HG03457 (cell line): ENCODE results near the gene RBM19.
"Not testable (repeated sequence)": the region's sequence is repeated elsewhere in the genome, so short reads cannot be mapped to it uniquely, and the experiment has no call there.

Source experiments
- ATAC-seq: cut with Tn5 transposase; IDR thresholded peaks from one replicate; pipeline ENCODE4 v1.9.1; 2021; ENCODE audit warnings: moderate number of reproducible peaks; ENCODE audit not compliant: unreplicated experiment

The RBM19 gene, protein sequence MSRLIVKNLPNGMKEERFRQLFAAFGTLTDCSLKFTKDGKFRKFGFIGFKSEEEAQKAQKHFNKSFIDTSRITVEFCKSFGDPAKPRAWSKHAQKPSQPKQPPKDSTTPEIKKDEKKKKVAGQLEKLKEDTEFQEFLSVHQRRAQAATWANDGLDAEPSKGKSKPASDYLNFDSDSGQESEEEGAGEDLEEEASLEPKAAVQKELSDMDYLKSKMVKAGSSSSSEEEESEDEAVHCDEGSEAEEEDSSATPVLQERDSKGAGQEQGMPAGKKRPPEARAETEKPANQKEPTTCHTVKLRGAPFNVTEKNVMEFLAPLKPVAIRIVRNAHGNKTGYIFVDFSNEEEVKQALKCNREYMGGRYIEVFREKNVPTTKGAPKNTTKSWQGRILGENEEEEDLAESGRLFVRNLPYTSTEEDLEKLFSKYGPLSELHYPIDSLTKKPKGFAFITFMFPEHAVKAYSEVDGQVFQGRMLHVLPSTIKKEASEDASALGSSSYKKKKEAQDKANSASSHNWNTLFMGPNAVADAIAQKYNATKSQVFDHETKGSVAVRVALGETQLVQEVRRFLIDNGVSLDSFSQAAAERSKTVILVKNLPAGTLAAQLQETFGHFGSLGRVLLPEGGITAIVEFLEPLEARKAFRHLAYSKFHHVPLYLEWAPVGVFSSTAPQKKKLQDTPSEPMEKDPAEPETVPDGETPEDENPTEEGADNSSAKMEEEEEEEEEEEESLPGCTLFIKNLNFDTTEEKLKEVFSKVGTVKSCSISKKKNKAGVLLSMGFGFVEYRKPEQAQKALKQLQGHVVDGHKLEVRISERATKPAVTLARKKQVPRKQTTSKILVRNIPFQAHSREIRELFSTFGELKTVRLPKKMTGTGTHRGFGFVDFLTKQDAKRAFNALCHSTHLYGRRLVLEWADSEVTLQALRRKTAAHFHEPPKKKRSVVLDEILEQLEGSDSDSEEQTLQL

DNA sequence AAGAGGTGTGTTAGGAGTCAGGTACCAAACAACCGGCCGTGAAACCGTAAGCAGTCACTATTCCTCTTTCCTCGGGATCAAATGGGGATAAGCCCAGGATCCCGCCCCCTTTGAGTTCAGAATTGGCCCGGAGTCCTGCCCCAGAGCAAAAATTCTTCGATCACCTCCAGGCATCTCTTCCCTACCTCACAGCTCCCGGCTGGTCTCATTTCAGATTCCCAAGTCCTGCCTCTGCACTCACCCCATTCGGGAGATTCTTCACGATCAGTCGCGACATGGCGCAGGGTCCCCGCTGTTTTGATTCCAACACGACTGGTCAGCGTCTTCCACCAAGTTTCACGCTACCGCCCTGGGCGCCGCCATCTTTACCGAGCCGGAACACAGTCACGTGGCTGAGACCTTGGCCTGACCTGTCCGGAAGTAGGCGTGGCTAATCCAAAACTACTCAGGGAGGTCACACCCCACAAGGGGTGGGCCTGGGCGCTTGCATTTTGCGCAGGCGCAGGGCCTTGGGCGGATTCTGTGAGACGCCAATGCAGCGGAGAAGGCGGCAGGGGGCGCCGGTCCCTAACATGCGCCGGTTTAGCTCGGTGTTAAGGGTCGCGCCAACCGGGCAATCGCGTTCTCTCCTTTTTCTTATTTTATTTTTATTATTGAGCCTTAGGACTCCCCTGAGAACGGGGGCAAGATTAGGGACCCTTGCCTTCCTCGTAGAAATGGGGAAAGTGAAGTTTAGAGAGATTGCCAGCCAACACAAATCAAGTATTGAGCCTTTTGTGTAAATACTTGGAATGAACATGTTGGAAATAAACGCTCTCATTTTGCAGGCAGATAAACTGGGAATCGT, at the start of gene RBM19:
Gene RBM19 (minus strand): TSS at position 375 of the 847 bp plus-strand sequence. CDS start 98 bp downstream, at position 277.
- ATAC-seq: peak; percentile 96

DNA sequence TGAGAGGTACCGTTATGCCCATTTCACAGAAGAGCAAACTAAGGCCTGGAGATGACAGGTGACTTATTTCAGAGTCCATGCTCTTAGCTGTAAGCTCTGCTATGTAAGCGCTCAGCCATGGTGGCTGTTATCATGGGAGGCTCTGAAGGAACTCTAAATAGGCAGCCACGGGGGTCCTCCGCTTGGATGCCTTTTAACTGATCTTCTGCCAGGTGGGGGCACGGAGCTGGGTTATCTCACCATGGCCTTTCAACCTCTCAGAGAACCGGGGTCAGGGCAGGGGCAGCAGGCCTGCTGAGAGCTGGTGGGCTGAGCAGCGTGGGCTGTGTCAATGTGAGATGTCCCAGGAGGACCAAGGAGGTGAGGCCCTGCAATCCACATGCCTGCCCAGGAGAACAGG, 49.7 kb upstream of the RBM19 start:
- ATAC-seq: no peak

DNA sequence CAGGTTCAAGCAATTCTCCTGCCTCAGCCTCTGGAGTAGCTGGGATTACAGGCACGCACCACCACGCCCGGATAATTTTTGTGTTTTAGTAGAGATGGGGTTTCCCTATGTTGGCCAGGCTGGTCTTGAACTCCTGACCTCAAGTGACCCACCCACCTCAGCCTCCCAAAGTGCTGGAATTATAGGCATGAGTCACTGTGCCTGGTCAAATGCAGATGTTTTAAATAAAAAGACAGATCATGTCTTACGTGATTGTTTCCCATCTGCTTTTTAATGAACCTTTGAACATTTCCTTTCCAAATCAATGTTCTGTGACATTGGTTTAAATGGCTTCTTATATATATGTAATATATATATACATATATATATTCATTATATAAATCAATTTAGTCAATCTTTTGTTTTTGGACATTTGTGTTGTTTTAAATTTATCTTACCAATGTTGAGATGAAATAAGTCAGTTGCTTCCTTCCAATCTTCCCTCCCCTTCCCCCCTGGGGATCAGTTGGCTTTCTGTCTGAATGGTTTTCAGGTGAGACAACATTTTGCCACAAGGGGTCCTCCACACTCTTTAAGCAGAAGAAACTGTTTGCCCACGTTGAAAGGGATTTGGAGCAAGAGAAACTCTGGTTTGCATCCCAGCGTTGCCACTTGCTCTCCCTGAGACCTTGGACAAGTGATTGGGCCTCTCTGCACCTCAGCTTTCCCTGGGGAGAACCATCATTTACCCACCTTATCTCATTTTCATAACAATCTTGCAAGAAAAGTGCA, 47.6 kb upstream of the RBM19 start:
- no peak for ATAC-seq

DNA sequence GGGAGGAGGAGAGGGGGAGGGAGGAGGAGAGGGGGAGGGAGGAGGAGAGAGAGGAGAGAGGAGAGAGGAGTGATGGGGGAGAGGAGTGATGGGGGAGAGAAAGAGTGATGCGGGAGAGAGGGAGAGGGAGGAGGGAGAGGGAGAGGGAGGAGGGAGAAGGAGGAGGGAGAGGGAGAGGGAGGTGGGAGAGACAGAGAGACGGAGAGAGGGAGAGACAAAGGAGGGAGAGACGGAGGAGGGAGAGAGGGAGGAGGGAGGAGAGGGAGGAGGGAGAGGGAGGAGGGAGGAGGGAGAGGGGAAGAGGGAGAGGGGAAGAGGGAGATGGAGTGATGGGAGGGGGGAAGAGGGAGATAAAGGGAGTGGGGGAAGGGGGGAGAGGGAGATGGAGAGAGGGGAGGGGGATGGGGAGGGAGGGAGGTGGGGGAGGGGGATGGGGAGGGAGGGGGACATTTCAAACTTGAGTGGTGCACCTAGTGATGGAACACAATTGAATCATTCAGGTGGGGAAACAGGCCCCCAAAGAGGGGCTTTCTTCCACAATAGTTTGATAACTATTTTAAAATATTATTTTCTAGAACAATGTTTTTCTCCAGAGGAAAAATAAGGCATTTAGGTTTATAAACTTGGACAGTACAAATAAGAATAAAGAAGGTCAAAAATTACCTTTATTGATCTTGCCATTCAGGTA, 46.8 kb upstream of the RBM19 start:
- no peak for ATAC-seq

DNA sequence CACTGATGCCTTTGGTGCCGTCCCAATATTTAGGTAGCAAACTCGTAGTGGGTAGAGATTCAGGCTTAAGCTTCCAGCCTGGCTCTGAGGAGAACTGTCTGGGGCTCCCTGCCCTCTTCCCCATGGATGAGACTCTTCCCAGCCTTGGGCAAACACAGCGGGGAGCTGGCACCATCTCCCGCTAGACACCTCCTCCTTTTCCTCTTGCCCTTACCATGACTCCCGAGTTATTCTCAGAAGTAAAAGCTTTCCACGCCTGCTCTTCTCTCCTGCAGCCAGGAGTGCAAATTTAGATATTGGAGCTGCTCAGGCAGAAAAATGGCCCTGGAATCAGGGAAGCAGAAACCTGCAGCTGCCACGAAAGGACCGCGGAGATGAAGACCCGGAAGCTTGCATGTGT, 45.6 kb upstream of the RBM19 start:
- ATAC-seq: no peak

DNA sequence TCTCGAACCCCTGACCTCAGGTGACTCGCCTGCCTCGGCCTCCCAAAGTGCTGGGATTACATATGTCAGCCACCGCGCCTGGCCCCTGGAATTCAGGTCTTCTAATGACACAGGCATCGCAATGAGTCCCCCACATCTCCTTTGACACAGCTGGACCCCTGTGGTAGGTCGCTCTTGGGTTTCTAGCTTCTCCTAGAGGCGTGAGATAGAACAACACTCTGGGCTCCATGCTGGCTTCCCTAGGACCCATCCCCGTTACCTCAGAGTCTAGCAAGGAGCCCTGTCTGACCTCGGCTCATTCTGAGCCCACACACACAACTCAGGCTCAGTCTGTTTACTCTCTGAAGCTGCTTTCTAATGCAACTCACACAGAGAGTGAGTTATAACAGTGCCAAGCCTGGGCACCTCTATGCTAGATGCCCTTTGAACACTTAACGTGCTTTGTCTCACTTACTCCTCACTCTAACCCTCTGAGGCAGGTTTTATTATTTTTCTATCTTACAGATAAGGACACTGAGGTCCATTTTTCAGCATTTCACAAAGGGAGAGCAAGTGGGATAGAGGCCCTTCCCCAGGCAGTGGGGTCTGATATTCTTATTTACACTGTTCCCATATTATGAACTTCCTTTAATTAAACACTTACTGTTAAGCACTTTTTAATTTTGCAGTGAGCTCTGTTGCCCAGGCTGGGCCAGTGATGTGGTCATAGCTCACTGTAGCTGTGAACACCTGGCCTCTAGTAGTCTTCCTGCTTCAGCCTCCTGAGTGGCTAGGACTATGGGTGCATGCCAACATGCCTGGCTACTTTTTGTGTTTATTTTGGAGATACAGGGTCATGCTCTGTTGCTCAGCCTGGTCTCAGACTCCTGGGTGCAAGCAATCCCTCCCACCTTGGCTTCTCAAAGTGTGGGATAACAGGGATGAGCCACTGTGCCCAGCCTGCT, 40.6 kb upstream of the RBM19 start:
- no peak for ATAC-seq

DNA sequence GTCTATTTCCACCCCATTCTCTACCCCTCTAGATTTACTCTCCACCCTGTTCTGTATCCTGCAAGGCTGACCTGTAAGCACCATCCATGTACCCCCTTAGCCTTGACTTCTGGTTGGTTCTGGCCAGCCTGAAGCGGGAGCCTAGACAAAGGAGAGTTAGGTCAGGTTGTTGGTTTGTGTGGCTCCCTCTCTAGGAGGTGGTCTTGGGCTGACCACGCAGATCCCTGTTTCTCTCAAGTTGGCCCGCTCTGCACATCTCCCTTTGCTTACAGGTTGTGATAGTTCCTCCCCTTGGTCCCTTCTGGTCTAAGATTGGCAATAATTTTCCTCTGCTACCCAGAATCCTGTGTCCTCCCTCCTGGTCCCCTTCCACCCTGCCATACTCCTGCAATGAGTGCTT, 38.3 kb upstream of the RBM19 start:
- ATAC-seq: no peak

DNA sequence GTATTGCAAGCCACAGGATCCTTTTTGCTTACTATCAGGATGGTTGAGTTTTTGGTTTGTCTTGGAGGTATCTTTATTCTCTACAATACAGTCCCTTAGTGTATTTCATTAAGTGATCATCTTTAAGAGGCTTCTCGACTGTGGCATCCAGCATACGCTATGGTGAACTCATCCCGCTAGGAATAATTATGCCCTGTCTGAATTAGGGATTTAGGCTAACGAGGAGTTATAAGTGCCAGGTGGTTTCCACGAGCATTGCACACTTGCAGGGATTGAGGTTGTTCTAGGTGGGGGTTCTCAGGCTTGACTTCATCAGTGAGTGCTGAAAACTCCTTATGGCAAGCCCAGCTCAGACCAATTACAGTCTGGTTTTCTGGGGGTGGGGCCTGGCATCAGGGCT, 37.2 kb upstream of the RBM19 start:
- no peak for ATAC-seq

DNA sequence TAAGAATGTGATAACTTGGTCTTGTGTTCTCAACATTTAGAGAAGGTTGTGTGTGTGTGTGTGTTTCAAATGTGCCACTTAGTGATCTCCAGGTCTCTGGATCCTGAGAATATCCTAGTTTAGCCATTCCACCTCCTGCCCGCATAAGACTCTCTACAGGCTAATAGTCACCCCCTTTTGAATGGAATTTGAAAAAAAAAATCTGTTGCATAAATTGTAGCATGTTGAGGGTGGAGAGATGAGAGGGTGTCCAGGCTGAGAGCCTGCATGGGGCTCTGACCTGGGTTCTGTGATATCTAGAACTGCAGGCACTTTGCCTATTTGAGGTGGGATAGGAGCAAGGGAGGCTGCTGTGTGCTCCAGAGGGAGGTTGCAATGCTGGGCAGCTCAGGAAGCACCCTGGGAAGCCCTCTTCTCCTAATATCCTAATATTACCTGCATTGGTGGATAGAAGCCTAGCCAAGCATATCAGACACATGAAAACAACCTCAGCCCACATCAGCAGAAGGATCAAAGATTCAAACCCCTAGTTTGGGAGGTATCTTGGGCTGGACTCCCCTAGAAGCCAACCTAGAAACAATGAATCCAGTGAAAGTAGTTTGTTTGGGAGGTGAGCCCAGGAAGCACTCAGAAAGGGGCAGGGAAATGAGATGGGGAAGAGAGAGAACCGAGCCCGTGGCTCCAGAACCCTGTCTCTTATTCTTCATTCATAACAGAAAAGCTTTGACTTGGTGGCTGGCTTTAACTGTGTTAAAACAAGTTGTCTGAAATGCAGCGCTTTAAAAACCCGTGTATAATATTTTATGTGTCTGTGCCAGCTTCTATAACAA, 35.6 kb upstream of the RBM19 start:
- no peak for ATAC-seq

DNA sequence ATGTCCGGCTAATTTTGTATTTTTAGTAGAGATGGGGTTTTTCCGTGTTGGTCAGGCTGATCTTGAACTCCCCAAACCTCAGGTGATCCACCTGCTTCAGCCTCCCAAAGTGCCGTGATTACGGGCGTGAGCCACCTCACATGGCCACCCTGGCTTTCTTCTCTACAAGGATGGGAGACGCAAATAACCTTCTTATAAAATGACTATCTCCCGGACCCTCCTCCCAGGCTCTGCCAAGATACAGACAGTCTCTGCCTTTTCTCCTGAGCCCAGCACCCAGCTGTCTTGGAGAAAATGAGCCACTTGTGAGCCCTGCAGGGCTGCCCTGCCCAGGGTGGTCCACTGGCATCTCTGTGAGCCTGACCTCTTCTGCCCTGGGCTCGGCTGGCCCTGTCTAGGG, 34.7 kb upstream of the RBM19 start:
- ATAC-seq: no peak

DNA sequence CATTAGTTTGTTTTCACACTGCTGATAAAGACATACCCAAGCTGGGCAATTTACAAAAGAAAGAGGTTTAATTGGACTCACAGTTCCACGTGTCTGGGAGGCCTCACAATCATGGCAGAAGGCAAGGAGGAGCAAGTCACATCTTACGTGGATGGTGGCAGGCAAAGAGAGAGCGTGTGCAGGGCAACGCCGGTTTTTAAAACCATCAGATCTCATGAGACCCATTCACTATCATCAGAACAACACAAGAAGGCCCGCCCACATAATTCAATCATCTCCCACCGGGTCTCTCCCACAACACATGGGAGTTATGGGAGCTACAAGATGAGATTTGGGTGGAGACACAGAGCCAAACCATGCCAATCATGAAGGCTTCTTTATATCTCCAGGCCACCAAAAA, 34.1 kb upstream of the RBM19 start:
- not testable (repeated sequence) for ATAC-seq

DNA sequence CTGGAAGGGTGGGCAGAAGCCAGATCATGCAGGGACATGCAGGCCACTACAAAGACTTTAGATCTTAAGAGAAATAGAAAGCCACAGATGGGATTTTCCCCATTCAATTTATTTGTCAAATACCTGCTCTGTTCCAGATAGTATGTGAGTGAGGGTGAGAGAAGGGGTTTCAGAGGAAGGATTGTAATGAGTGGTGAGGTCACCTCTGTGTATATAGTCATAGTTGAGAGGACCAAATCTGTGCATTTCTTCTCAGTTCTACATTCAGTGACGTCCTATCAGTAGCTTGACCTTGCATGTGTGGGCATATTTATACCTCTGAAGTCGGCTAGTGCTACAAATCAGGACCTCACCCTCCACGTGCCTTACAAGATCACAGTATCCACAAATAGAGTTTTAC, 31.2 kb upstream of the RBM19 start:
- no peak for ATAC-seq

DNA sequence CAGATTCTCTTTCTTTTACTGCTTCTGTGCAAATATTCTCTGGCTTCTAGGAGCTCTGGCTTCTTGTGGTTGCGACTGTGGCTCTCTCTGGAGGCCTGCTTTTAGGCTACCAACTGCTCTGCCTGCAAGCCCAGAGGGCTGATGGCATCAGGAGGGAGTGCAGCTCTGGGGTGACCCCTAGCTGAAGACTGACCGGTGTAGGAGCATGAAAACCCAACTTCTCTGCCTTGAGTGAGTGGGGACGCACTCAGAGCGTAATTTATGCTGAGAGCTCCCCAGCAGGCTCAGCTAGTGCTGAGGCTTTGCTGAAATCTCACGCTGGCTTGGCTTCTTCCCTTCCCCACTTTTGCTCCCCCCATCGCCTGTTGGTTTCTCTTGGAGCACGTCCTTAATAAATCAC, 29.9 kb upstream of the RBM19 start:
- ATAC-seq: no peak

DNA sequence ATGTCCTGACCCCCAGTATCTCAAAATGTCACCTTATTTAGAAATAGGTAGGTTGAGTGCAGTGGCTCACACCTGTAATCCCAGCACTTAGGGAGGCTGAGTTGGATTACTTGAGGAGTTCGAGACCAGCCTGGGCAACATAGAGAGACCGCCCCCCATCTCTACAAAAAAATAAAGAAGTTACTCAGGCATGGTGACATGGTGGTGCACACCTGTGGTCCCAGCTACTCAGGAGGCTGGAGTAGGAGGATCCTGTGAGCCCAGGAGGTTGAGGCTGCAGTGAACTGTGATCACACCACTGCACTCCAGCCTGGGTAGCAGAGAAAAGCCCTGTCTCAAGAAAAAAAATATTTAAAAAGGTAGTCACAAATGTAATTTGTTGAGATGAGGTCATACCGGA, 27.9 kb upstream of the RBM19 start:
- no peak for ATAC-seq

DNA sequence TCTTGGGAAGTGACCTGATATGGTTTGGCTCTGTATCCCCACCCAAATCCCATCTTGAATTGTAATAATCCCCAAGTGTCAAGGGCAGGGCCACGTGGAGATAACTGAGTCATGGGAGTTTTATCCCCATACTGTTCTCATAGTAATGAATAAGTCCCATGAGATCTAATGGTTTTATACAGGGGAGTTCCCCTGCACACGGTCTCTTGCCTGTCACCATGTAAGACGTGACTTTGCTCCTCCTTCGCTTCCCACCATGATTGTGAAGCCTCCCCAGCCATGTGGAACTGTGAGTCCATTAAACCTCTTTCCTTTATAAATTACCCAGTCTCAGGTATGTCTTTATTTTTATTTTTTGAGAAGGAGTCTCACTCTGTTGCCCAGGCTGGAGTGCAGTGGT, 26.6 kb upstream of the RBM19 start:
- not testable (repeated sequence) for ATAC-seq

DNA sequence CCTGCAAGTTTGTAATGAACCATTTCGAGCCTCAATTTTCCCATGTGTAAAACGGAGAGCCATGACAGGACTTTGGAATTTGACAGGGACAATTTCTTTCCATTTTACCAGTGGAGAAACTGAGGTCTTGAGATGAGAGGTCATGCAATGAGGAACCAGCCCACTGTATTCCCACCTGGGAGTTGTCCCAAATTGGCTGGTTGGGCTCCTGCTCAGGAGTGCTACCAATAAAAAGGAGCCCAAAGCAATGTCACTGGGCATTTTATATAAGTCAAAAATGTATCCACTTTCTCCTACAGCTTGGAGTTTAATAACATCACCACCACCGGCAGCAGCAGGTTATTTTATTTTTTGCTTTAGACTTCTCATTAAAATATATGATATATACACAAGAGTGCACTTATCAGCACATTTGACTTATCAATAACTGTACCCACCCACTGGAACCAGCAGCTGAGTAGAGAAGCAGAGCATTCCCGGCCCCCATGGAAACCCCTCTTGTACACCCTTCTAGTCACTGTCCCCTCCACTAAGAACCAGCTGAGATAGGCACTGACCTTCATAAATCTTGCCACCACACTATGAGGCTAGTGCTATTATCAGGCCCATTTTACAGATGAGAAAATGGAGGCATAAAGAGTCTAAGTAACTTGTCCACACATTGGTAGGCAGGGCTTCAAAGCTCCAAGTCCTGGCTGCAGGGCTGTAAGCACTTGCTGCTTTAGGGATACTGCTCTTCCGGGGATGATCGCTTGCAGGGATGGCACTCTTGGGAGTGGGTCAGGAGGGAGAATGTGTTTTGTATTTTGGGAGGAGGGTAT, 25.3 kb upstream of the RBM19 start:
- ATAC-seq: no peak
